BLaER1 (cell line): ENCODE data around the gene TRPM2.
A peak's percentile ranks its signal among the peaks of the same experiment; 100 is the strongest.

Source experiments
- H3K27ac ChIP-seq: shearing (Covaris generic); formaldehyde crosslinking; 2 replicates; pipeline ENCODE4 v1.8.1; 2022
- H3K27me3 ChIP-seq: shearing (Covaris generic); formaldehyde crosslinking; 2 replicates; pipeline ENCODE4 v1.8.1; 2022
- H3K36me3 ChIP-seq: shearing (Covaris generic); formaldehyde crosslinking; 2 replicates; pipeline ENCODE4 v1.8.1; 2022
- H3K4me1 ChIP-seq: shearing (Covaris generic); formaldehyde crosslinking; 2 replicates; pipeline ENCODE4 v1.8.1; 2022
- H3K4me2 ChIP-seq: shearing (Covaris generic); formaldehyde crosslinking; 2 replicates; pipeline ENCODE4 v1.8.1; 2022
- H3K4me3 ChIP-seq: shearing (Covaris generic); formaldehyde crosslinking; 2 replicates; pipeline ENCODE4 v1.8.1; 2022
- H3K9ac ChIP-seq: shearing (Covaris generic); formaldehyde crosslinking; 2 replicates; pipeline ENCODE4 v1.8.1; 2022
- H3K9me3 ChIP-seq: shearing (Covaris generic); formaldehyde crosslinking; 2 replicates; pipeline ENCODE4 v1.8.1; 2022
- H4K20me1 ChIP-seq: shearing (Covaris generic); formaldehyde crosslinking; 2 replicates; pipeline ENCODE4 v1.8.1; 2022
- Cebpa-rat ChIP-seq: shearing (Covaris generic); IDR thresholded peaks from 2 replicates; pipeline ENCODE4 v1.8.1; 2022

The TRPM2 gene

DNA sequence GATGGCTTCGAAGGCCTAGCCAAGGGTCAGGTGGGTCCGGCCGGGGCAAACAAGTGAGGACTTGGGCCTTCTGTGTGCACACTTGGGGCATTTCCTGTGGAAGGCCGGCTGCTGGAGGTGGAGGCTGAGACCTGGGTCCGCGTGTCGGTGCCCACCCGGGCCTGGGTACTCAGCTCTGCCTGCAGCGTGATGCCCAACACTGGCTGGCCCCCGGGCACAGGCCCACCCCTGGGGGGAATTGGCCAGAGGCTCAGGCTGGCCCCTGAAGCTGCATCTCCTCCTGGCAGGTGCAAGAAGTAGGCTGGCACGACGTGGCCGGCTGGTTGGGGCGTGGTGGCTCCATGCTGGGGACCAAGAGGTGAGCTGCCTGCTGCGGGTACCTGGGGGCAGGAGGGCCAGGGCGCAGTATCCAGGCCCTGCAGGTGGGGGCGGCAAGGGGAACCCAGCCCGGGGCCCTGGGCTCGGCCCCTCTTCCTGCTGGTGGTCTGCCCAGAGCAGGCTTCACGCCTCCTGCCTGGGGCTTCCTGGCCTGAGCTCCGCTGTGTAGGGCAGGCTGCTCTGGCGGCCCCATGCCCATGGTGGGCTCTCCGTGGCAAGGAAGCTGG, 31.5 kb upstream of the TRPM2 start:
- Histone ChIP-seq H3K4me1 (peaks cover 14% of the 10 kb centered on the region), H3K9me3 (no peaks in the 10 kb centered on the region), H3K4me2 (no peak overlapping the region), H3K27me3 (no peaks in the 10 kb centered on the region), H4K20me1 (peaks cover 71% of the 10 kb centered on the region), H3K4me3 (no peak overlapping the region), H3K36me3 (peaks cover 96% of the 10 kb centered on the region), H3K9ac (no peak overlapping the region), H3K27ac (no peak overlapping the region)
- TF ChIP-seq Cebpa-rat, result no peak

DNA sequence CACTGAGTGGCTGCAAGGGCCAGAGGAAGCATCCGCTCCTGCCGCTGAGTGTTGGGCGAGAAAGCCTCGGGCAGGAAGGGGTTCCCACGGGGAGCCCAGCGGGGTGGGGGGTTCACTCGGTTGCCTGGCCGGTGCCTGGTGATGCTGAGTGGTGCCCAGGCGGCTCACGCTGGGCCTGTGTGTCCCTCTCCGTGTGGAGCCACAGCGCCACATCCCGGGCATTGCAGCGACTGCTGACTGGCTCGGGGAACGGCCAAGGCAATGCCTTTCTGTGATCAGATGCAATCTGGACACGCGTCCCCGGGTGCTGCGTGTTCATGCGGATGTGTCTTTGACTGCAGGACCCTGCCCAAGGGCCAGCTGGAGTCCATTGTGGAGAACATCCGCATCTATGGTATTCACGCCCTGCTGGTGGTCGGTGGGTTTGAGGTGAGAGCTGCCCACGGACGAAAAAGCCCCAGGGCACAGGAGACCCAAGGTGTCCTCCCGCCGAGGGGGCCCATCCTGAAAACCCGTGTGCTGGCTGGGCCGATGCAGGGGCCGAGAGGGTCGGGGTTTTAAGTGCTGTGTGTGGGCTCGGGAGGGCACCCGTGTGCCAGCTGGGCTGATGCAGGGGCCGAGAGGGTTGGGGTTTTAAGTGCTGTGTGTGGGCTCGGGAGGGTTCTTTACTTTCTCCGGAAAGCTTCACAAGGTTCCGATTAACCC, 30.6 kb upstream of the TRPM2 start:
- H3K27me3 ChIP-seq, result no peaks in the 10 kb centered on the region
- no peak overlapping the region for H3K4me3 ChIP-seq
- TF ChIP-seq Cebpa-rat, result no peak
- no peak overlapping the region for H3K4me2 ChIP-seq
- no peak overlapping the region for H3K9ac ChIP-seq
- peaks cover 71% of the 10 kb centered on the region for H4K20me1 ChIP-seq
- no peaks in the 10 kb centered on the region for H3K9me3 ChIP-seq
- H3K4me1 ChIP-seq, result peaks cover 22% of the 10 kb centered on the region
- H3K36me3 ChIP-seq, result peaks cover 96% of the 10 kb centered on the region
- no peak overlapping the region for H3K27ac ChIP-seq

GRCh38 chr21:44323591-44323990, 29.8 kb upstream of the TRPM2 start:
- Histone ChIP-seq H3K4me2 (no peak overlapping the region), H3K27me3 (no peaks in the 10 kb centered on the region), H3K36me3 (peaks cover 89% of the 10 kb centered on the region), H3K9ac (no peak overlapping the region), H3K4me1 (peaks cover 30% of the 10 kb centered on the region), H4K20me1 (peaks cover 77% of the 10 kb centered on the region), H3K27ac (no peak overlapping the region), H3K9me3 (no peaks in the 10 kb centered on the region), H3K4me3 (no peak overlapping the region)
- TF ChIP-seq Cebpa-rat, result no peak

DNA sequence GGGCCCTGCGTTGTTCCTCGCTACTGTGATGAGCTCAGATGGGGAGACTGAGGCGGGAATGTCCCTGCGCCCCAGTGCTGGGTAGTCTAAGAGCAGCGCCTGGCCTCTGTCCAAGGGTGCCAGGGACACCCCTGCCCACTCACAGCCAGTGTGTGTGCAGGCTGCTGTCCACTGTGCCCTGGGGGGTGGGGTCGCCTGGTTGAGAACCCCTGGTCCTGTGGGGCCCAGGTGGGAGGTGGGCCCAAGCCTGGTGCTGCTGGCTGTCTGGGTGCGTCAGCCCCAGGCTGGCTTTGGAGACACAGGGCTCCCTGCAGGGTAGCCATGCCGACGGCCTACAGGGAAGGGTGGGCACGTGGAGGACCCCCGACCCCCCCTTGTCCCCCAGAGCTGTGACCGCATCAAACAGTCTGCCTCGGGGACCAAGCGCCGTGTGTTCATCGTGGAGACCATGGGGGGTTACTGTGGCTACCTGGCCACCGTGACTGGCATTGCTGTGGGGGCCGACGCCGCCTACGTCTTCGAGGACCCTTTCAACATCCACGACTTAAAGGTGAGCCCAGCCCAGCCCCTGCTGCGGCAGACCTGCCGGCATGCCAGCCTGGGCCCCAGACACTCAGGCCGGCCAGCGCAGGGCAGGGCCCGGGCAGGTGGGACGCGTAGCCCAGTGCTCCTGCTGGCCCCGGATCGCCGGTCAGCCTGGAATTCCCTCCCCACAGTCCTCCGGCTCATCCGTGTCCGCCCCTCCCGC, 29.1 kb upstream of the TRPM2 start:
- H3K9ac ChIP-seq, result no peak overlapping the region
- H3K27me3 ChIP-seq, result no peaks in the 10 kb centered on the region
- no peak overlapping the region for H3K4me2 ChIP-seq
- H3K36me3 ChIP-seq, result peaks cover 87% of the 10 kb centered on the region
- H3K27ac ChIP-seq, result no peak overlapping the region
- no peak overlapping the region for H3K4me3 ChIP-seq
- peaks cover 79% of the 10 kb centered on the region for H4K20me1 ChIP-seq
- peaks cover 37% of the 10 kb centered on the region for H3K4me1 ChIP-seq
- H3K9me3 ChIP-seq, result no peaks in the 10 kb centered on the region
- TF ChIP-seq Cebpa-rat, result no peak

DNA sequence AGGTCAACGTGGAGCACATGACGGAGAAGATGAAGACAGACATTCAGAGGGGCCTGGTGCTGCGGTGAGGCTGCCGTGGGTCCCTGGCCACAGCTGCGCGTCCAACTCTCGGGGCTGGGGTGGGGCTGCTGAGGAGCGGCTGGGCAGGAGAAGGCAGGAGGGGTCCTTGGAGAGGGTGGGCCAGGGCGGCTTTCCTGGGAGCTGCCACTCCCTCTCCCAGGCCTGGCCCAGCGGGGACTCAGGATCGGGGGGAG, 28.6 kb upstream of the TRPM2 start:
- Histone ChIP-seq H3K4me2 (no peak overlapping the region), H3K4me3 (no peak overlapping the region), H3K4me1 (peaks cover 42% of the 10 kb centered on the region), H3K36me3 (peaks cover 84% of the 10 kb centered on the region), H3K9ac (no peak overlapping the region), H3K27ac (no peak overlapping the region), H3K9me3 (no peaks in the 10 kb centered on the region), H4K20me1 (peaks cover 79% of the 10 kb centered on the region), H3K27me3 (no peaks in the 10 kb centered on the region)
- TF ChIP-seq Cebpa-rat, result no peak

DNA sequence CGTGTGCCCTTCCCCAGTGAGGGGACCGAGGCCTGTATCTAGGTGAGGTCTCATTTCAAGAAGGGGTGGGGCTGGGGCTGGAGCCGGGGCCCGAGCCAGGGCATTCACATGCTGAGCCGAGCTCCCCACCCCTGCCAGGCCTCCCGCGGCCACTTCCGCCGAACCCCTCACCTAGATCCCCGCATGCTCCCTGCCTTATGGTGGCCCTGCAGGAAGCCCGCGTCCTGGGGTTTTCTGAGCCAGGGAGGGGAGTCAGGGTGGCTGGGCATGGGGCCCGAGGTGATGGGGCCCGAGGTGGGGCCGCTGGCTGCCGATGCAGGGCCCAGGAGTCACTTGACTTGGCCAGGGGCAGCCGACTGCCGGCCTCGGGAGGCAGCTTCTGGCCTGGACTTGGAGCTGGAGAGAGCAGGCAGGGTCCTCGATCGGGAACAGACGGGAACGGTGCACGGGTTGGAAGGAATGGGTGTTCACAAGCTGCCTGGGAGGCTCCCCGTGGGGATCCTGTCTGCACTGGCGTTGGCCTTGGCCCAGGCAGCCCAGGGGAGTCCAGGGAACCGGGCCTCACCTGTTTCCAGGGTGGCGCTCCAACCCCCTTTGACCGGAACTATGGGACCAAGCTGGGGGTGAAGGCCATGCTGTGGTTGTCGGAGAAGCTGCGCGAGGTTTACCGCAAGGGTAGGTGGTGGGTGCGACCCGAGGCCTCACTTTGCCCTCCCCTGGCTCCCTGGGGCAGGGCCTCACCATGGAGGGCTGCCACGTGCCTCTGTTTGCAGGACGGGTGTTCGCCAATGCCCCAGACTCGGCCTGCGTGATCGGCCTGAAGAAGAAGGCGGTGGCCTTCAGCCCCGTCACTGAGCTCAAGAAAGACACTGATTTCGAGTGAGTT, 27.8 kb upstream of the TRPM2 start:
- H3K9me3 ChIP-seq, result no peaks in the 10 kb centered on the region
- H3K4me1 ChIP-seq, result peaks cover 51% of the 10 kb centered on the region
- H4K20me1 ChIP-seq, result peaks cover 83% of the 10 kb centered on the region
- H3K4me3 ChIP-seq, result no peak overlapping the region
- no peaks in the 10 kb centered on the region for H3K27me3 ChIP-seq
- H3K4me2 ChIP-seq, result no peak overlapping the region
- no peak for TF ChIP-seq Cebpa-rat
- no peak overlapping the region for H3K9ac ChIP-seq
- peaks cover 77% of the 10 kb centered on the region for H3K36me3 ChIP-seq
- H3K27ac ChIP-seq, result no peak overlapping the region

- peaks cover 79% of the 10 kb centered on the region for H3K36me3 ChIP-seq
- H3K4me3 ChIP-seq, result no peak overlapping the region
These were observed 27.2 kb upstream of the TRPM2 start for GRCh38 chr21:44326272-44326647.

GRCh38 chr21:44326716-44327602, 26.5 kb upstream of the TRPM2 start:
- Histone ChIP-seq H3K27me3 (no peaks in the 10 kb centered on the region), H4K20me1 (peaks cover 89% of the 10 kb centered on the region), H3K4me2 (peak overlapping the region; percentile 64), H3K9me3 (no peaks in the 10 kb centered on the region), H3K4me3 (no peak overlapping the region), H3K4me1 (peaks cover 62% of the 10 kb centered on the region), H3K9ac (peak overlapping the region; percentile 24; the same call in 1 of the 2 replicates), H3K36me3 (peaks cover 78% of the 10 kb centered on the region), H3K27ac (peak overlapping the region; percentile 30; the same call in 1 of the 2 replicates)
- no peak for TF ChIP-seq Cebpa-rat

More at GRCh38 chr21:44326272-44326647, 27.2 kb upstream of the TRPM2 start:
- H3K27me3 ChIP-seq, result no peaks in the 10 kb centered on the region
- peaks cover 55% of the 10 kb centered on the region for H3K4me1 ChIP-seq
- peaks cover 89% of the 10 kb centered on the region for H4K20me1 ChIP-seq
- no peaks in the 10 kb centered on the region for H3K9me3 ChIP-seq
- no peak overlapping the region for H3K9ac ChIP-seq
- no peak overlapping the region for H3K27ac ChIP-seq
- H3K4me2 ChIP-seq, result no peak overlapping the region
- no peak for TF ChIP-seq Cebpa-rat

DNA sequence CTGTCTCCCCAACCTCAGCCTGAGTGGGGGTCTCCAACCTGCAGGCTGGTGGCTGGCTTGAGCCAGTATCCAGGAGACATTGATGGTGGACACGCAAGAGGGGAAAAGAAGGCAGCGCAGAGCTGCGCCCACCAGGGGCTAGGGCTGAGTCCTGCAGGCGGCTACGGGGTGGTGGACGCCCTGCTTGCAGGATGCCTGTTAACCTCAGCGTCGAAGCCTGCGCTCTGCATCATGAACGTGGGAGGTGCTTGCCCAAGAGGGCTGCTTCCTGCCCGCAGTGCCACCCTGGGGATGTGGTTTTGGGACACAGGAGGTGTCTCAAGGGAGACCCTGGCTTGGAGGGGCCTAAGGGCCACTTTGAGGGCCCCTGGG, 25.8 kb upstream of the TRPM2 start:
- H3K27ac ChIP-seq, result peak overlapping the region; percentile 30; the same call in 1 of the 2 replicates
- no peak overlapping the region for H3K4me3 ChIP-seq
- no peak overlapping the region for H3K9ac ChIP-seq
- H3K36me3 ChIP-seq, result peaks cover 72% of the 10 kb centered on the region
- peaks cover 90% of the 10 kb centered on the region for H4K20me1 ChIP-seq
- H3K9me3 ChIP-seq, result no peaks in the 10 kb centered on the region
- peaks cover 68% of the 10 kb centered on the region for H3K4me1 ChIP-seq
- no peak for TF ChIP-seq Cebpa-rat
- no peaks in the 10 kb centered on the region for H3K27me3 ChIP-seq
- H3K4me2 ChIP-seq, result peak overlapping the region; percentile 64
